Progenitor cell of endocrine pancreas (in vitro differentiated cells): ENCODE results near the gene MYO9B. TPM values are rescaled to one million over a fixed set of nuclear protein-coding genes. Genes with fewer than 3 reads are reported as not detected.

Source experiments
- DNase-seq: peaks from one replicate; pipeline ENCODE4 v3.0.0; 2021; ENCODE audit warnings: low spot score; ENCODE audit not compliant: unreplicated experiment
- H3K27ac Mint-ChIP-seq: 2 replicates; pipeline ENCODE4 v1.8.0; 2021; ENCODE audit warnings: mild to moderate bottlenecking, moderate library complexity, mixed read lengths
- H3K27me3 Mint-ChIP-seq: 2 replicates; pipeline ENCODE4 v1.8.0; 2021; ENCODE audit warnings: mixed read lengths
- H3K36me3 Mint-ChIP-seq: 2 replicates; pipeline ENCODE4 v1.8.0; 2022; ENCODE audit warnings: mixed read lengths; ENCODE audit not compliant: insufficient read depth
- H3K4me1 Mint-ChIP-seq: 2 replicates; pipeline ENCODE4 v1.8.0; 2021; ENCODE audit warnings: low read depth, mixed read lengths
- H3K4me3 Mint-ChIP-seq: 2 replicates; pipeline ENCODE4 v1.8.0; 2021; ENCODE audit warnings: low read depth, mild to moderate bottlenecking, moderate library complexity, mixed read lengths
- H3K9me3 Mint-ChIP-seq: 2 replicates; pipeline ENCODE4 v1.8.0; 2021; ENCODE audit warnings: low read depth, mixed read lengths
- total RNA-seq: library from RNA; stranded (reverse); gene quantifications from 2 replicates; pipeline ENCODE4 v1.2.1, GENCODE V29; 2021
- TF ChIP-seq, protein P1 (sequence below): fragments of 200-600 bp; sonication (generic); IDR thresholded peaks from one replicate; pipeline ENCODE4 v1.5.0; 2021; ENCODE audit warnings: antibody characterized with exemption, mild to moderate bottlenecking; ENCODE audit not compliant: unreplicated experiment

The MYO9B gene
- total RNA-seq, 1 donor from 2014 or later, result 79.7 TPM

DNA sequence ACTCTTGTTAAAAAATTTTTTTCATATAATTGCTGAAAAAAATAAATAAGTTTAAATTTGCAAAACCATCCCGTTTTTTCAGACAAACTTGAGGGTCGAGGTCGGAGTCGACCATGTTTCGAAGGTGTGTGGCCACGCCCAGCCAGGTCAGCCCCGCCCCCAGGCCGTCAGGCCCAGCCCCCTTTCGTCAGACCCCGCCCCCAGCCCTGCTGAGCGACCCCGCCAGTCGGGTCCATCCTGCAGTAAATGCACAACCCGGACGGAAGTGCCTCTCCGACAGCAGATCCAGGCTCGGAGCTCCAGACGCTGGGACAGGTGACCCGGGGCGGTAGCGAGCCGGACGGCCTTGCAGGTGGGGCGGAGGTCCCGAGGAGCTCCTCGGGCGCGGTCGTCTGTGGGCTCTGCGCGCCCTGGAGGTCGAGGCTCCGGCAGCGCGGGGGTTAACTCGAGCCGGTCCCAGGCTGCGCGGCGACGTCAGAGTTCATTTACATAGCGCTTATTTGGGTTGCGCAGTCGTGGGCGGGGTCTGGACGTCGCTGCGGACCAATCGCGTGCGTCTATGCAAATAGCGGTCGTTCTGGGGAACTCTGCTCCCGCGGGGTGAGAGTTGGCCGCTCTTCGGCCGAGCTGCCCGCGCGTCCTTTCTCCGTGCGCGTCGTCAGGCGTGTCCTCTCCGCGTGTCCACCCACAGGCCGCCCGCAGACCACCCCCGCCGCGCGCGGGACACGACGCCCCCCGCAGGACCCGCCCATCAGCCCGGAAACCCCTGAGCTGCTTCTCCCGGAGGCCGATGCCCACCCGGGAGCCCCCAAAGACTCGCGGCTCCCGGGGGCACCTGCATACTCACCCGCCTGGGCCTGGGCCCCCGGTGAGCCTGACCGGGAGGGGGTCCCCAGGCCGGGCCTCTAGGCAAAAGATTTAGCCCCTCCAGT is 150.7 kb downstream of the MYO9B start, which contains the start of gene OCEL1:
TSS of gene OCEL1 (plus strand) at position 225 of the 932 bp plus-strand sequence. CDS start at position 247, 22 bp downstream.
- Mint-ChIP-seq H3K36me3 (peaks cover 5% of the 10 kb centered on the region), H3K4me3 (peak within 1 kb of the TSS; percentile 80), H3K27me3 (no peaks in the 10 kb centered on the region), H3K27ac (peak within 1 kb of the TSS; percentile 95), H3K9me3 (no peaks in the 10 kb centered on the region), H3K4me1 (peaks cover 2% of the 10 kb centered on the region)
- DNase-seq, result peak; percentile 95
- TF ChIP-seq, protein P1, sequence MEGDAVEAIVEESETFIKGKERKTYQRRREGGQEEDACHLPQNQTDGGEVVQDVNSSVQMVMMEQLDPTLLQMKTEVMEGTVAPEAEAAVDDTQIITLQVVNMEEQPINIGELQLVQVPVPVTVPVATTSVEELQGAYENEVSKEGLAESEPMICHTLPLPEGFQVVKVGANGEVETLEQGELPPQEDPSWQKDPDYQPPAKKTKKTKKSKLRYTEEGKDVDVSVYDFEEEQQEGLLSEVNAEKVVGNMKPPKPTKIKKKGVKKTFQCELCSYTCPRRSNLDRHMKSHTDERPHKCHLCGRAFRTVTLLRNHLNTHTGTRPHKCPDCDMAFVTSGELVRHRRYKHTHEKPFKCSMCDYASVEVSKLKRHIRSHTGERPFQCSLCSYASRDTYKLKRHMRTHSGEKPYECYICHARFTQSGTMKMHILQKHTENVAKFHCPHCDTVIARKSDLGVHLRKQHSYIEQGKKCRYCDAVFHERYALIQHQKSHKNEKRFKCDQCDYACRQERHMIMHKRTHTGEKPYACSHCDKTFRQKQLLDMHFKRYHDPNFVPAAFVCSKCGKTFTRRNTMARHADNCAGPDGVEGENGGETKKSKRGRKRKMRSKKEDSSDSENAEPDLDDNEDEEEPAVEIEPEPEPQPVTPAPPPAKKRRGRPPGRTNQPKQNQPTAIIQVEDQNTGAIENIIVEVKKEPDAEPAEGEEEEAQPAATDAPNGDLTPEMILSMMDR, result no peak

DNA sequence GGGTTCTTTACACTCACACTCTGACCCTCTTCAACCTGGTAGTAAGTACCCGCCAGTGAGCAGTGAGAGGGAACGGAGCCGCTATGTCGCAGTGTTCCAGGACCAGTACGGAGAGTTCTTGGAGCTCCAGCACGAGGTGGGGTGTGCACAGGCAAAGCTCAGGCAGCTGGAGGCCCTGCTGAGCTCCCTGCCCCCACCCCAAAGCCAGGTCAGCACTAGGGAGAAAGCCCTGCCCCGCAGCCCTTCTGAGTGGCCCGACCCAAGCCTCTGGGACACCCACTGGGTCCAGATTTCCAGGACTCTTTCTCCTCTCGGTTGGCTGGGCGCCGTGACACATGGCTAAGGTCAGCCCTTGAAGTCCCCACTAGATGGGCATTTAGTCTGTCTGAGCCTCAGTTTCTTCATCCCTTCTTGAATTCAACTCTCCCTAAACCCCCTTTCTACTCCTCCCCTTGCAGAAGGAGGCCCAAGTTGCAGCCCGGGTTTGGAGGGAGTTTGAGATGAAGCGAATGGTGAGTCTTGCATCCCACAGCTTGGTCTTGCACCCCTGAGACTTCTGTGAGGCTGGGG is 152.3 kb downstream of the MYO9B start:
- Mint-ChIP-seq H3K27me3 (no peaks in the 10 kb centered on the region), H3K9me3 (no peaks in the 10 kb centered on the region), H3K27ac (no peak overlapping the region), H3K4me3 (no peak overlapping the region), H3K36me3 (peaks cover 11% of the 10 kb centered on the region), H3K4me1 (peaks cover 2% of the 10 kb centered on the region)
- TF ChIP-seq, protein P1, result no peak
- no peak for DNase-seq

DNA sequence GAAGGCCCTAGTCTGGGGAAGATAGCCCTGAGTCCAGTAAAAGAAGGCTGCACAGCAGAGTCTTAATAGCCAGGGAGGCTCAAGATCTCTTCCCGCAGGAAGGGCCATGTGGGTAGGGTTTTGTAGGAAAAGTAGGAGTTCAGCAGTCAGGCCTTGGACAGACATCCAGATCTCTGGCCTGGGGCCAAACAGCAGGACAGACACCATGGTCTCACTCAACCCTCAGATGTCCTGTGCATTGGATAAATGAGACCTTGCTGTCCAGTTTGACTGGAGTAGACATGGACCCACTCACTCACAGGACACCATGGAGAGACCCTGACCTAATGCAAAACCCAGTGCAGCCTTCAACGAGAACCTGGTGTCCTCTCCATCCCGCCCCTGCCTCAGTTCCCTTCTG is 154.3 kb downstream of the MYO9B start:
- TF ChIP-seq, protein P1, result no peak
- no peak for DNase-seq
- no peaks in the 10 kb centered on the region for H3K9me3 Mint-ChIP-seq
- peaks cover 2% of the 10 kb centered on the region for H3K4me1 Mint-ChIP-seq
- peaks cover 18% of the 10 kb centered on the region for H3K36me3 Mint-ChIP-seq
- no peak overlapping the region for H3K4me3 Mint-ChIP-seq
- H3K27me3 Mint-ChIP-seq, result no peaks in the 10 kb centered on the region
- H3K27ac Mint-ChIP-seq, result no peak overlapping the region

DNA sequence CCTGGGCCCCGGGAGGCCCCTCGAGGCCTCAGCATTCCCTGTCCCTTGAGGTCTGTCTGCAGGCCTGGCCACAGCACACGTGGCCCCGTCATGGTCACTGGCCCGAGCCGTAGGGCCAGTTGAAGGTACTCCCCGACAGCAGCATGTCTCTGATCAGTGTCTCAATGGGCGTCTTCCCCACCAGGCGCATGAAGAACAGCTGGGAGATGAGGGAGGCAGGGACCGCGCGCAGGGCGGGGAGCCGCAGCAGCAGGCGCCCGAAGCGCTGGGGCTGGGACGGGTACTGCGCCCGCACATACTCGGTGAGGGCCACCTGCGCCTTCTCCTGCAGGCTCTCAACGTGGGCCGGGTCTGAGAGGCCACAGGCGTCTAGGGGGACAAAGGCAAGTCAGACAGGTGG is 156.7 kb downstream of the MYO9B start:
- TF ChIP-seq, protein P1, result no peak
- H3K9me3 Mint-ChIP-seq, result no peaks in the 10 kb centered on the region
- no peak overlapping the region for H3K27ac Mint-ChIP-seq
- no peaks in the 10 kb centered on the region for H3K27me3 Mint-ChIP-seq
- H3K36me3 Mint-ChIP-seq, result peaks cover 18% of the 10 kb centered on the region
- peaks cover 5% of the 10 kb centered on the region for H3K4me1 Mint-ChIP-seq
- H3K4me3 Mint-ChIP-seq, result no peak overlapping the region
- DNase-seq, result no peak

DNA sequence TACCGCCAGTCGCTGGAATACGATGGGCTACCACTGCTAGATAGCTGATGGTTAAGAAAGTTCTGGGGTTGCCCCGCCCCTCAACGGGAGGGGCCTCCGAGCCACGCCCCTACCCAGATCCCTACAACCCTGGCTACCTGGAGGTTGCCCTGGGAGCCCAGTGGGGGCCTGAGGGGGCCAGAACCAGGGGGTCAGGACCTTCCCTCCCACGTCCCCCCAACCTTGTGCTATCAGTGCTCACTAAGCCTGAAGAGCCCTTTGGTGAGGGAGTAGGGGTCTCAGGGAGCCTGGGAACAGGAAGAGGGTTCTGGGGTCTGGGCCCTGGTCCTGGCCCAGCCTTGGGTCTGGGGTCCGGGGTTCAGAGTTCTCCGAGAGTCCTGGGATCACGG is 159.3 kb downstream of the MYO9B start:
- TF ChIP-seq, protein P1, result no peak
- Mint-ChIP-seq H3K4me3 (no peak overlapping the region), H3K4me1 (peaks cover 21% of the 10 kb centered on the region), H3K36me3 (peaks cover 27% of the 10 kb centered on the region), H3K9me3 (no peaks in the 10 kb centered on the region), H3K27me3 (no peaks in the 10 kb centered on the region), H3K27ac (no peak overlapping the region)
- no peak for DNase-seq
